VCaP (cell line): ENCODE results near the gene SRRM1.
A peak's percentile ranks its signal among the peaks of the same experiment; 100 is the strongest.

Experiments used
- H3K27ac ChIP-seq: fragments of 450-650 bp; 2 replicates; pipeline ENCODE4 v1.5.1; 2017
- CTCF ChIP-seq: fragments of 450-650 bp; conservative IDR thresholded peaks from 2 replicates; pipeline ENCODE4 v1.5.1; 2017; ENCODE audit warnings: mild to moderate bottlenecking, moderate library complexity

The SRRM1 gene

DNA sequence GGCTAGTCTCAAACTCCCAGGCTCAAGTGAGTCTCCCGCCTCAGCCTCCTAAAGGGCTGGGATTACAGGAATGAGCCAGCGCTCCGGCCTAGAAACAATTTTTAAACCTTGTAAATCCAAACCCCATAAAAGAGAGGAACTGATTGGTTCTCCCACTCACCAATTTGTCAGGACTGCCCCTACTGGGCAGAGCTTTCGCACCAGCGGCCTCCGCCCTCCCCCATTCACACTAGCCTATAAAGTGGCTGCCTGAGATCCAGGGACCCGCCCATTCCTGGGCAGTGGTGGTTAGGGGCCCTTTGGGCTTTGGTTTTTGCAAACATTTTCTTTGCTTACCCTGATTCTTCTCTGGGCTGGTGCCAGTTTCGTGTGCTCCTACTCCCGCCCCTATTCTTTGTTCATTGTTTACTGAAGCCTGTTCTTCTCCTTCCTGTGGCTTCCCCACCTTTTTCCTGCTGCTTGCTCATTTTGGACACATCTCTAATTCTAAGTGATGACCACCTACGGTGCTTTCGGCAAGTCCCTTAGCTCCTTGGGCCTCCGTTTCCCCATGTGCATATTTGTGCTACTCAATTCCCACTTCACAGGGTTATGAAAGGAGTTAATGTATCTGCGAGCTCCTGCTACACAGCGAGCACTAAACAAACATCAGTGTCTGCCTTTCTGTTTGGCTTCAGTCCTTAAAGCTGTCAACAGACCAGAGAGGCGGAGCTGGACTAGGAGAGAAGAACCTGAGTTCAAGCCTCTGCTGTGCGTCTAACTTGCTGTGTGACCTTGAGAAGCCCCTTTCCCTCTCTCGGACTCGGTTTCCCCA lies 62.4 kb downstream of the SRRM1 start:
- TF ChIP-seq CTCF = no peak
- H3K27ac ChIP-seq = peak overlapping the region; percentile 97

DNA sequence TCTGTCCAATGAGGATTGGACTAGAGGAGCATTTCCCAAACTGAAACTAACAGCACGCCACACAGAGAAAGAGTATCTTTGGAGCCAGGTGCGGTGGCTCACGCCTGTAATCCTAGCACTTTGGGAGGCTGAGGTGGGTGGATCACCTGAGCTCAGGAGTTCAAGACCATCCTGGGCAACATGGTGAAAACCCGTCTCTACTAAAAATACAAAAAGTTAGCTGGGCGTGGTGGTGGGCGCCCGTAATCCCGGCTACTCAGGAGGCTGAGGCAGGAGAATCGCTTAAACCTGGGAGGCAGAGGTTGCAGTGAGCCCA lies 62.9 kb downstream of the SRRM1 start:
- peak overlapping the region; percentile 97 for H3K27ac ChIP-seq

- TF ChIP-seq CTCF = no peak
- H3K27ac ChIP-seq = no peak overlapping the region
These were observed 64.6 kb downstream of the SRRM1 start for GRCh38 chr1:24707687-24708086.

DNA sequence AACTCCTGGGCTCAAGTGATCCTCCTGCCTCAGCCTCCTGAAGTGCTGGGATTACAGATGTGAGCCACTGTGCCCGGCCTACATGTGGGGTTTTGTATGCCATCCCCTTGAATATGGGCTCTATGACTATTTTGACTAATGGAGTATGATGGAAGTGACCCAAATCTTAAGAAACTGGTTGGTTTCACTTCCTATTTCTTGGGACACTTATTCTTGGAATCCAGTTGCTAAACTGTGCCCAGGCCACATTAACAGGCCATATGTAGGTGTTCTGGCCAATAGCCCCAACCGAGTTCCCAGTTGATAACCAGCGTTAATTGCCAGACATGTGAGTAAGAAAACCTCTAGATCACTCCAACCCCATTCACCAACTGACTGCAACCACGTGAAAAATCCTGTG lies 65.8 kb downstream of the SRRM1 start:
- no peak overlapping the region for H3K27ac ChIP-seq
- TF ChIP-seq CTCF = no peak

- H3K27ac ChIP-seq = no peak overlapping the region
- no peak for TF ChIP-seq CTCF
These were observed 66.8 kb downstream of the SRRM1 start for GRCh38 chr1:24709791-24710441.

GRCh38 chr1:24711329-24711728 lies 68.2 kb downstream of the SRRM1 start:
- no peak for TF ChIP-seq CTCF

DNA sequence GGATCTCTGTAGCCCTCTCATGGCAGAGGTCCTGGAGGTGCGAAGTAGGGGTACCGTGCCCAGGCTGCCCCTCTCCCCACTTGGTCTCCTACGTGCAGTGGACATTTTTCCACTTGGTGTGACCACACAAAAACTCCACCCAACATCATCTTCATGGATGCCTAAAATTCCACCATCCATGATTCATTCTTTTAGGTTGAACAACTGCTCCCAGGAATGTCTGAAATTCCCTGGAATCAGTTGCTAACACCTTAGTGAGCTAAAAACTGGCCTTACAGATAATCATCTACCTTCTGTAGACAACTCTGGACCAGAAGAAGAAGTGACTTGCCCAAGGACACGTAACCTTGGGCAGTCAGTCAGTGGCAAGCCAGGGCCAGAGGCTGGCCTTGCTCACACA lies 70.1 kb downstream of the SRRM1 start:
- no peak for TF ChIP-seq CTCF
- H3K27ac ChIP-seq = no peak overlapping the region

More at GRCh38 chr1:24711329-24711728, 68.2 kb downstream of the SRRM1 start:
- no peak overlapping the region for H3K27ac ChIP-seq

- TF ChIP-seq CTCF = no peak
- no peak overlapping the region for H3K27ac ChIP-seq
These were observed 70.6 kb downstream of the SRRM1 start for GRCh38 chr1:24713736-24714135.
